ENCODE results near the gene COL9A1. TPM values are rescaled to one million over a fixed set of nuclear protein-coding genes. Genes with fewer than 3 reads are reported as not detected.

COL9A1 gene
- total RNA-seq, 1 experiment from 2014 or later: 7.8 TPM

DNA sequence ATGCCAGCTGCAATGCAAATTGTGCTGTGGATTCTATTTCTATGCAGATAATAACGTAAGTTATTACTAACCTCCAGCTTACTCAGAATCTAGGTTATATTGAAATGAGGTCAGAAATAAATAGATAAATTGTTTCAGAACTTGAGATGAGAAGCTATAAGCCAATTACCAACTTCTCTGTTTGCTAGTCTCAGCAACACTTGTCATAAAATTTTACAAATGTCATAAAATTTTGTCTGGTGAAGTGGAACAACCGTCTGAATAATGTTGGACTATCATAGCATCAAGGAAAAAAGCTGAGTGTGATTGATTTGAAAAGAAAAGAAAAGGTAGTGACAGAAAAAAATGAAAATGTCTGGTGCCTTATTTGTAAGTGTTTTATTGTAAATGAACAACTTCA lies 36.7 kb downstream of the COL9A1 start:
- H3K79me2 ChIP-seq (ENCODE audit: insufficient read depth, low read length): no peaks in the 10 kb centered on the region
- no peak overlapping the region for H2BK15ac ChIP-seq (ENCODE audit: low read depth, low read length)
- no peak overlapping the region for H3K4me2 ChIP-seq (ENCODE audit: insufficient read depth, insufficient read length, low read length)
- no peak overlapping the region for H4K91ac ChIP-seq (ENCODE audit: insufficient read length, low read depth, low read length)
- H3K56ac ChIP-seq (ENCODE audit: insufficient read length, low read depth, low read length): no peak overlapping the region
- H3K27me3 ChIP-seq (ENCODE audit: insufficient read depth, low read length): no peaks in the 10 kb centered on the region
- no peaks in the 10 kb centered on the region for H3K4me1 ChIP-seq (ENCODE audit: insufficient read depth, low read length)
- DNase-seq: no peak
- no peak overlapping the region for H4K8ac ChIP-seq (replicated peaks; ENCODE audit: insufficient read length, low read depth, low read length)
- no peak overlapping the region for H4K5ac ChIP-seq (ENCODE audit: insufficient read length, low read depth, low read length)
- no peak overlapping the region for H2AFZ ChIP-seq (ENCODE audit: low read length)
- no peak overlapping the region for H3K14ac ChIP-seq (ENCODE audit: insufficient read depth, low read length)
- no peak overlapping the region for H3T11ph ChIP-seq (ENCODE audit: low read length)
- no peaks in the 10 kb centered on the region for H3K9me3 Mint-ChIP-seq
- no peak overlapping the region for H2BK120ac ChIP-seq (ENCODE audit: low read depth, low read length, poor library complexity, severe bottlenecking)
- no peak overlapping the region for H3K18ac ChIP-seq (ENCODE audit: insufficient read length, low read depth, low read length)
- peaks cover 6 to 10% of the 10 kb centered on the region in 2 experiments; a peak in 3 of 4 replicates for H3K4me1 Mint-ChIP-seq
- no peak overlapping the region for H3K4ac ChIP-seq (ENCODE audit: low read depth, low read length)
- no peak overlapping the region for H2AK5ac ChIP-seq (ENCODE audit: insufficient read length, low read length)
- H2BK5ac ChIP-seq (ENCODE audit: insufficient read length, low read length): no peak overlapping the region
- no peak overlapping the region for H3K9ac ChIP-seq (ENCODE audit: extremely low read depth, insufficient read length, low read length)
- H2BK12ac ChIP-seq (ENCODE audit: insufficient read length, low read depth, low read length): no peak overlapping the region
- no peaks in the 10 kb centered on the region for H4K20me1 ChIP-seq (ENCODE audit: control insufficient read depth, insufficient read depth, insufficient read length)
- no peak overlapping the region for H3K27ac Mint-ChIP-seq
- no peak overlapping the region for H3K27ac ChIP-seq (ENCODE audit: insufficient read length, low read depth, low read length)
- no peaks in the 10 kb centered on the region for H3K9me3 ChIP-seq (ENCODE audit: control insufficient read depth, low read depth, low read length)
- H3K4me3 Mint-ChIP-seq: no peak overlapping the region
- no peak for TF ChIP-seq CTCF (conservative IDR thresholded peaks at IDR 0.05)
- no peak overlapping the region for H3K23ac ChIP-seq (ENCODE audit: insufficient read length, low read depth, low read length)
- H3K23me2 ChIP-seq (ENCODE audit: insufficient read length, low read depth, low read length, poor library complexity, severe bottlenecking): no peaks in the 10 kb centered on the region
- no CpG with 5 or more reads among the region's 2 CpGs for WGBS (ENCODE audit: extremely low coverage, insufficient read length, low lambda C conversion rate)
- H3K36me3 Mint-ChIP-seq (ENCODE audit: insufficient read depth in 1 of 3, low read depth in 3 of 3): peaks cover 0 to 2% (median 0%) of the 10 kb centered on the region in 3 experiments; a peak in 1 of 7 replicates
- no peak overlapping the region for H2BK20ac ChIP-seq (ENCODE audit: low read depth, low read length, poor library complexity, severe bottlenecking)
- H3K27me3 Mint-ChIP-seq (ENCODE audit: low read depth): no peaks in the 10 kb centered on the region
- H3K79me1 ChIP-seq (ENCODE audit: insufficient read depth, low read depth, low read length, poor library complexity, severe bottlenecking): no peaks in the 10 kb centered on the region

Data from H9 (cell line).